Uterus (tissue), 2 donors: ENCODE results near the gene CST3.
"Not testable (repeated sequence)": the region's sequence is repeated elsewhere in the genome, so short reads cannot be mapped to it uniquely, and the experiment has no call there.

Experiments used
- POLR2A ChIP-seq, 2 donors: fragments of 450-650 bp; IDR thresholded peaks; one replicate each; pipeline ENCODE4 v1.6.1; 2016; ENCODE audit warnings: antibody characterized with exemption in 2 of 2, mild to moderate bottlenecking in 1 of 2, moderate library complexity in 1 of 2
- TF ChIP-seq, protein P1 (sequence below), 4 experiments: fragments of 200-600 bp in 2 of 4; fragments of 450-650 bp in 2 of 4; sonication (generic) in 2 of 4; IDR thresholded peaks; one replicate each; pipeline ENCODE4 v1.5.1; 2016 to 2019; ENCODE audit warnings: antibody characterized with exemption in 4 of 4, mild to moderate bottlenecking in 2 of 4, moderate library complexity in 1 of 4

DNA sequence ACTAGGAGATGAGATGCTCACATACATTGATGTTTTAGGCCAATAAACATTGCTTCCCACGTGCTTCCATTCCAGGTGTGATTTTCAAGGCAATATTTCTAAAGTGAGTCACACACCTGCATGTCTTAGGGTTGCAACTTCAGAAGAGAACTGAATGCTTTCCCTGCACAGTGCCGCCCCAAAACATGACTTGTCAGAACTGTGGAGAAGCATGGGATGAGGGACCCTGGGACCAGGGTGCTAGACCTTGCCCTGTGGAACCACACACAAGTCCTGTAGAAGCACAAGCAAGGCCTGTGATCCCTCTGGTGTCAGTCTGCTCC is 2.0 kb downstream of the CST3 start:
- TF ChIP-seq, protein P1, sequence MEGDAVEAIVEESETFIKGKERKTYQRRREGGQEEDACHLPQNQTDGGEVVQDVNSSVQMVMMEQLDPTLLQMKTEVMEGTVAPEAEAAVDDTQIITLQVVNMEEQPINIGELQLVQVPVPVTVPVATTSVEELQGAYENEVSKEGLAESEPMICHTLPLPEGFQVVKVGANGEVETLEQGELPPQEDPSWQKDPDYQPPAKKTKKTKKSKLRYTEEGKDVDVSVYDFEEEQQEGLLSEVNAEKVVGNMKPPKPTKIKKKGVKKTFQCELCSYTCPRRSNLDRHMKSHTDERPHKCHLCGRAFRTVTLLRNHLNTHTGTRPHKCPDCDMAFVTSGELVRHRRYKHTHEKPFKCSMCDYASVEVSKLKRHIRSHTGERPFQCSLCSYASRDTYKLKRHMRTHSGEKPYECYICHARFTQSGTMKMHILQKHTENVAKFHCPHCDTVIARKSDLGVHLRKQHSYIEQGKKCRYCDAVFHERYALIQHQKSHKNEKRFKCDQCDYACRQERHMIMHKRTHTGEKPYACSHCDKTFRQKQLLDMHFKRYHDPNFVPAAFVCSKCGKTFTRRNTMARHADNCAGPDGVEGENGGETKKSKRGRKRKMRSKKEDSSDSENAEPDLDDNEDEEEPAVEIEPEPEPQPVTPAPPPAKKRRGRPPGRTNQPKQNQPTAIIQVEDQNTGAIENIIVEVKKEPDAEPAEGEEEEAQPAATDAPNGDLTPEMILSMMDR (IDR thresholded peaks at IDR 0.05): not testable (repeated sequence)
- TF ChIP-seq POLR2A (IDR thresholded peaks at IDR 0.05): not testable (repeated sequence)
